K562 (cell line): Measurements from ENCODE around the gene TLR8. TPM values are rescaled to one million over a fixed set of nuclear protein-coding genes. Genes with fewer than 3 reads are reported as not detected.
A peak's percentile ranks its signal among the peaks of the same experiment; 100 is the strongest.

ENCODE experiments used
- CEBPB ChIP-seq: fragments of 450-650 bp; IDR thresholded peaks from 2 replicates; pipeline ENCODE4 v1.6.1; 2016; ENCODE audit warnings: missing genetic modification characterization, missing compliant biosample characterization
- CREBBP ChIP-seq: IDR thresholded peaks from one replicate; pipeline ENCODE4 v1.6.1; 2012; ENCODE audit warnings: low read depth, mild to moderate bottlenecking, control low read depth, inconsistent platforms, low read length
- MYC ChIP-seq, 2 experiments: fragments of 250-450 bp in 1 of 2; sonication (Bioruptor Pico) in 1 of 2; IDR thresholded peaks; 2 replicates each; pipeline versions ENCODE4 v1.5.1 to v1.6.1; 2012 to 2021; ENCODE audit warnings: low read depth in 2 of 2, borderline replicate concordance in 1 of 2, improper control_type of control experiment in 1 of 2, low read length in 1 of 2, mild to moderate bottlenecking in 1 of 2, moderate library complexity in 1 of 2
- NFIX ChIP-seq: fragments of 250-450 bp; sonication (Bioruptor Pico); IDR thresholded peaks from 2 replicates; pipeline ENCODE4 v1.4.0; 2020; ENCODE audit warnings: low read depth, mild to moderate bottlenecking, moderate library complexity
- NFXL1 ChIP-seq: fragments of 450-650 bp; formaldehyde crosslinking; IDR thresholded peaks from 2 replicates; pipeline ENCODE4 v1.4.0; 2021; ENCODE audit warnings: mild to moderate bottlenecking
- PHF21A ChIP-seq: fragments of 450-650 bp; IDR thresholded peaks from 2 replicates; pipeline ENCODE4 v1.6.1; 2017; ENCODE audit warnings: low read depth, borderline replicate concordance
- POLR2A ChIP-seq: fragments of 450-650 bp; conservative IDR thresholded peaks from 2 replicates; pipeline ENCODE4 v1.6.1; 2016
- SIN3A ChIP-seq, 2 experiments: fragments of 150-350 bp in 1 of 2; IDR thresholded peaks; 2 replicates each; pipeline ENCODE4 v1.6.1; 2011 to 2016; ENCODE audit warnings: borderline replicate concordance in 2 of 2, low read depth in 2 of 2, low read length in 2 of 2, mild to moderate bottlenecking in 2 of 2, moderate library complexity in 2 of 2; ENCODE audit not compliant: control insufficient read depth in 1 of 2
- SP2 ChIP-seq: IDR thresholded peaks from 2 replicates; pipeline ENCODE4 v1.6.1; 2011; ENCODE audit warnings: mild to moderate bottlenecking, low read depth, low read length, moderate library complexity; ENCODE audit not compliant: poor library complexity, severe bottlenecking; ENCODE audit errors: extremely low read depth
- SREBF2 ChIP-seq: sonication (generic); formaldehyde crosslinking; IDR thresholded peaks from 2 replicates; pipeline ENCODE4 v1.4.0; 2020; ENCODE audit warnings: mild to moderate bottlenecking, missing genetic modification reagents
- TOE1 ChIP-seq, 2 experiments: fragments of 450-650 bp in 1 of 2; sonication (generic) in 1 of 2; formaldehyde crosslinking in 1 of 2; IDR thresholded peaks; 2 replicates each; pipeline versions ENCODE4 v1.7.1 to v1.8.0; 2016 to 2022; ENCODE audit warnings: borderline replicate concordance in 2 of 2, mild to moderate bottlenecking in 2 of 2, antibody characterized with exemption in 1 of 2, inconsistent platforms in 1 of 2, low read depth in 1 of 2, missing genetic modification reagents in 1 of 2, moderate library complexity in 1 of 2
- ZNF644 ChIP-seq: fragments of 200-800 bp; sonication (Bioruptor generic); IDR thresholded peaks from 2 replicates; pipeline ENCODE4 v1.6.1; 2016; ENCODE audit warnings: low read depth, missing genetic modification characterization, missing compliant biosample characterization
- ZNF717 ChIP-seq: fragments of 250-450 bp; sonication (Bioruptor Pico); IDR thresholded peaks from 2 replicates; pipeline ENCODE4 v1.5.0; 2021
- polyA plus RNA-seq, 8 experiments: library from polyadenylated mRNA; depleted of rRNA in 4 of 8; stranded (reverse) in 5 of 8; unstranded in 3 of 8; fragments of >200 nt; fragmentation: Nextera tagmentation in 2 of 8; fragmentation: Illumina TruSeq in 1 of 8; extraction: Ambion mirVana in 2 of 8; extraction: Trizol in 1 of 8; gene quantifications; 2 replicates each; pipeline versions ENCODE4 v1.2.1 to v1.2.3, GENCODE V29; 2011 to 2014; ENCODE audit warnings: inconsistent platforms in 1 of 8, missing spikeins in 1 of 8
- total RNA-seq, 7 experiments: library from RNA; depleted of rRNA in 6 of 7; stranded (reverse); fragments of >200 nt in 6 of 7; fragmentation: Illumina TruSeq in 2 of 7; extraction: Trizol in 2 of 7; gene quantifications; 2 replicates each; pipeline versions ENCODE4 v1.2.1 to v1.2.3, GENCODE V29; 2011 to 2021; ENCODE audit warnings: low replicate concordance in 1 of 7
- TF ChIP-seq, protein P1 (sequence below), 2 experiments: fragments of 450-650 bp; IDR thresholded peaks; 2 replicates each; pipeline ENCODE4 v1.6.1; 2018; ENCODE audit warnings: mild to moderate bottlenecking in 2 of 2, low read depth in 1 of 2; ENCODE audit not compliant: partially characterized antibody in 2 of 2
- TF ChIP-seq, protein P2 (sequence below): fragments of 450-650 bp; IDR thresholded peaks from 2 replicates; pipeline ENCODE4 v1.7.0; 2016; ENCODE audit warnings: borderline replicate concordance
- TF ChIP-seq, protein P3 (sequence below): sonication (generic); formaldehyde crosslinking; IDR thresholded peaks from 2 replicates; pipeline ENCODE4 v1.4.0; 2020; ENCODE audit warnings: mild to moderate bottlenecking, missing genetic modification reagents
- TF ChIP-seq, protein P4 (sequence below): fragments of 250-450 bp; sonication (Bioruptor Pico); IDR thresholded peaks from 2 replicates; pipeline ENCODE4 v1.4.0; 2020

Gene TLR8
- total and polyA plus RNA-seq, 9 of the 15 experiments (the other 6 are each of a cell fraction or from before 2014, with no cell fraction given) = not detected

DNA sequence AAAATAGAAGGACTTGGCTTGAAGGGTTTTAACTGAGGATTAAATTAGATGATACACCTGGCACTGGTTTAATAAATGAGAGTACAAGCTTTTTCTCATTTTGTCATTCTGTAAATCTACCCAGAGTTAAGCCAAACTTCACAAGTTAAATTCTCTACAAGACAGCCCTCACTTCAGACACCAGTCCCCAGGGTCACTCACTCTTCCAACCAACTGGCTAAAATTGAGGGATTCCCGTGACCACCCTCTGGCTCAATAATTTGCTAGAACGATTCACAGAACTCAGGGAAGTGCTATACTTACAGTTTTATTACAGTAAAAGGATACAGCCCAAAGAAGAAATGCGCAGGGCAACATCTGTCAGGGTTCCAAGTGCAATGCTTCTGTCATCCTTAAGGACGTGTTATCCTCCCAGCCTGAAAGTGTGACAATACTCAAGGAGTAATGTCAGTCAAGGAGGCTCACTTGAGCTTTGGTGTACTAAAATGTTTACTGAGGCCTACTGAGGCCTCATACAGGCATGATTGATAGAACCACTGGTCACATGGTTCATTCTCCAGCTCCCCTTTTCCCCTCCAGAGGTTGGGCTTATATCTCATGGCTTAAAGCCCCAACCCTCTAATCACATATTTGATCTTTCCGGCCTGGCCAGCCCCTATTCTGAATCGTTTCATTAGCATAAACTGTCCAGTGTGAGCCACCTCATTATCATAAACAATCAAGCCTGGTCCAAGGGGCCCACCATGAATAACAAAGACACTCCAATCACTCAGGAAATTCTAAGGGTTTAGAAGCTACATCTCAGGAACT lies 58.9 kb downstream of the TLR8 start (continued):
- TF ChIP-seq, protein P1, sequence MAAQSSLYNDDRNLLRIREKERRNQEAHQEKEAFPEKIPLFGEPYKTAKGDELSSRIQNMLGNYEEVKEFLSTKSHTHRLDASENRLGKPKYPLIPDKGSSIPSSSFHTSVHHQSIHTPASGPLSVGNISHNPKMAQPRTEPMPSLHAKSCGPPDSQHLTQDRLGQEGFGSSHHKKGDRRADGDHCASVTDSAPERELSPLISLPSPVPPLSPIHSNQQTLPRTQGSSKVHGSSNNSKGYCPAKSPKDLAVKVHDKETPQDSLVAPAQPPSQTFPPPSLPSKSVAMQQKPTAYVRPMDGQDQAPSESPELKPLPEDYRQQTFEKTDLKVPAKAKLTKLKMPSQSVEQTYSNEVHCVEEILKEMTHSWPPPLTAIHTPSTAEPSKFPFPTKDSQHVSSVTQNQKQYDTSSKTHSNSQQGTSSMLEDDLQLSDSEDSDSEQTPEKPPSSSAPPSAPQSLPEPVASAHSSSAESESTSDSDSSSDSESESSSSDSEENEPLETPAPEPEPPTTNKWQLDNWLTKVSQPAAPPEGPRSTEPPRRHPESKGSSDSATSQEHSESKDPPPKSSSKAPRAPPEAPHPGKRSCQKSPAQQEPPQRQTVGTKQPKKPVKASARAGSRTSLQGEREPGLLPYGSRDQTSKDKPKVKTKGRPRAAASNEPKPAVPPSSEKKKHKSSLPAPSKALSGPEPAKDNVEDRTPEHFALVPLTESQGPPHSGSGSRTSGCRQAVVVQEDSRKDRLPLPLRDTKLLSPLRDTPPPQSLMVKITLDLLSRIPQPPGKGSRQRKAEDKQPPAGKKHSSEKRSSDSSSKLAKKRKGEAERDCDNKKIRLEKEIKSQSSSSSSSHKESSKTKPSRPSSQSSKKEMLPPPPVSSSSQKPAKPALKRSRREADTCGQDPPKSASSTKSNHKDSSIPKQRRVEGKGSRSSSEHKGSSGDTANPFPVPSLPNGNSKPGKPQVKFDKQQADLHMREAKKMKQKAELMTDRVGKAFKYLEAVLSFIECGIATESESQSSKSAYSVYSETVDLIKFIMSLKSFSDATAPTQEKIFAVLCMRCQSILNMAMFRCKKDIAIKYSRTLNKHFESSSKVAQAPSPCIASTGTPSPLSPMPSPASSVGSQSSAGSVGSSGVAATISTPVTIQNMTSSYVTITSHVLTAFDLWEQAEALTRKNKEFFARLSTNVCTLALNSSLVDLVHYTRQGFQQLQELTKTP (IDR thresholded peaks at IDR 0.05; ENCODE audit: low read depth in 1 of 2, partially characterized antibody in 2 of 2) = peak in 1 of 2 experiments; percentile 26
- TF ChIP-seq CEBPB (tag) (no peak), NFIX (no peak), NFXL1 (CRISPR knock-in tag) (no peak), SP2 (no peak), SIN3A (IDR thresholded peaks at IDR 0.05; ENCODE audit: borderline replicate concordance in 2 of 2, control insufficient read depth in 1 of 2, low read depth in 2 of 2, low read length in 2 of 2) (no peak), SREBF2 (no peak), ZNF644 (tag) (no peak), TOE1 (IDR thresholded peaks at IDR 0.05; ENCODE audit: borderline replicate concordance) (peak; percentile 39; the same call in 1 of the 2 replicates), TOE1 (CRISPR knock-in tag; IDR thresholded peaks at IDR 0.05; ENCODE audit: borderline replicate concordance, low read depth) (no peak), POLR2A (peak; percentile 56), MYC (IDR thresholded peaks at IDR 0.05; ENCODE audit: low read depth, low read length) (peak; percentile 68; the same call in 1 of the 2 replicates), MYC (CRISPR knock-in tag; IDR thresholded peaks at IDR 0.05; ENCODE audit: borderline replicate concordance, low read depth) (no peak), CREBBP (no peak), PHF21A (no peak), ZNF717 (CRISPR knock-in tag) (no peak)
- TF ChIP-seq, protein P2, sequence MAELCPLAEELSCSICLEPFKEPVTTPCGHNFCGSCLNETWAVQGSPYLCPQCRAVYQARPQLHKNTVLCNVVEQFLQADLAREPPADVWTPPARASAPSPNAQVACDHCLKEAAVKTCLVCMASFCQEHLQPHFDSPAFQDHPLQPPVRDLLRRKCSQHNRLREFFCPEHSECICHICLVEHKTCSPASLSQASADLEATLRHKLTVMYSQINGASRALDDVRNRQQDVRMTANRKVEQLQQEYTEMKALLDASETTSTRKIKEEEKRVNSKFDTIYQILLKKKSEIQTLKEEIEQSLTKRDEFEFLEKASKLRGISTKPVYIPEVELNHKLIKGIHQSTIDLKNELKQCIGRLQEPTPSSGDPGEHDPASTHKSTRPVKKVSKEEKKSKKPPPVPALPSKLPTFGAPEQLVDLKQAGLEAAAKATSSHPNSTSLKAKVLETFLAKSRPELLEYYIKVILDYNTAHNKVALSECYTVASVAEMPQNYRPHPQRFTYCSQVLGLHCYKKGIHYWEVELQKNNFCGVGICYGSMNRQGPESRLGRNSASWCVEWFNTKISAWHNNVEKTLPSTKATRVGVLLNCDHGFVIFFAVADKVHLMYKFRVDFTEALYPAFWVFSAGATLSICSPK = no peak
- TF ChIP-seq, protein P3, sequence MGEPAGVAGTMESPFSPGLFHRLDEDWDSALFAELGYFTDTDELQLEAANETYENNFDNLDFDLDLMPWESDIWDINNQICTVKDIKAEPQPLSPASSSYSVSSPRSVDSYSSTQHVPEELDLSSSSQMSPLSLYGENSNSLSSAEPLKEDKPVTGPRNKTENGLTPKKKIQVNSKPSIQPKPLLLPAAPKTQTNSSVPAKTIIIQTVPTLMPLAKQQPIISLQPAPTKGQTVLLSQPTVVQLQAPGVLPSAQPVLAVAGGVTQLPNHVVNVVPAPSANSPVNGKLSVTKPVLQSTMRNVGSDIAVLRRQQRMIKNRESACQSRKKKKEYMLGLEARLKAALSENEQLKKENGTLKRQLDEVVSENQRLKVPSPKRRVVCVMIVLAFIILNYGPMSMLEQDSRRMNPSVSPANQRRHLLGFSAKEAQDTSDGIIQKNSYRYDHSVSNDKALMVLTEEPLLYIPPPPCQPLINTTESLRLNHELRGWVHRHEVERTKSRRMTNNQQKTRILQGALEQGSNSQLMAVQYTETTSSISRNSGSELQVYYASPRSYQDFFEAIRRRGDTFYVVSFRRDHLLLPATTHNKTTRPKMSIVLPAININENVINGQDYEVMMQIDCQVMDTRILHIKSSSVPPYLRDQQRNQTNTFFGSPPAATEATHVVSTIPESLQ (CRISPR knock-in tag) = no peak
- TF ChIP-seq, protein P4, sequence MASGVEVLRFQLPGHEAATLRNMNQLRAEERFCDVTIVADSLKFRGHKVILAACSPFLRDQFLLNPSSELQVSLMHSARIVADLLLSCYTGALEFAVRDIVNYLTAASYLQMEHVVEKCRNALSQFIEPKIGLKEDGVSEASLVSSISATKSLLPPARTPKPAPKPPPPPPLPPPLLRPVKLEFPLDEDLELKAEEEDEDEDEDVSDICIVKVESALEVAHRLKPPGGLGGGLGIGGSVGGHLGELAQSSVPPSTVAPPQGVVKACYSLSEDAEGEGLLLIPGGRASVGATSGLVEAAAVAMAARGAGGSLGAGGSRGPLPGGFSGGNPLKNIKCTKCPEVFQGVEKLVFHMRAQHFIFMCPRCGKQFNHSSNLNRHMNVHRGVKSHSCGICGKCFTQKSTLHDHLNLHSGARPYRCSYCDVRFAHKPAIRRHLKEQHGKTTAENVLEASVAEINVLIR (CRISPR knock-in tag) = no peak
